ENCODE results near the gene C1R.
"Not testable (repeated sequence)": the region's sequence is repeated elsewhere in the genome, so short reads cannot be mapped to it uniquely, and the experiment has no call there.

The C1R gene

DNA sequence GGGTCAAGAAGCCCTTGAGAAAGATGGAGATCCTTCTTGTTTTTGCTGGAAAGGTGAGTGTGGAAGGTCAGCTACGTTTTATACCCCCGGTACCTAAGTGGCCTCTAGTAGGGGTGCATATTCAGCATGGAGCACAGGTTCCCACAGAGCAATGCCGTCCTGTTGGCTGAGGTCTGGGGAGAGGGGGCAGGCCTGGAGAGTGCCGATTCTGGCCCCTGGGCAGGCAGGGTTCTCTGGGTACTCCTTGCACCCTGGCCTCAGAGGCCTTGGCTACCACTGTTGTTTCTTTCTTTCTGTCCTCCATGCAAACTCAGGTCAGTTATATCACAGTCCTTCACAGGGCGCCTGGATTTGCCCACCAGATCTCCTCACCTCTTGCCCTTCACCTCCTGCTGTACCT lies 27.9 kb upstream of the C1R start:
- no peak for DNase-seq (ENCODE audit: low read depth)

- DNase-seq (ENCODE audit: low read depth), result no peak
These were observed 26.6 kb upstream of the C1R start for GRCh38 chr12:7118881-7119280.

GRCh38 chr12:7117670-7118069 lies 25.4 kb upstream of the C1R start:
- no peak for DNase-seq (ENCODE audit: low read depth)

GRCh38 chr12:7116916-7117315 lies 24.7 kb upstream of the C1R start:
- DNase-seq (ENCODE audit: low read depth), result no peak

GRCh38 chr12:7116196-7116595 lies 24.0 kb upstream of the C1R start:
- DNase-seq (ENCODE audit: low read depth), result no peak

GRCh38 chr12:7114851-7115250 lies 22.6 kb upstream of the C1R start:
- no peak for DNase-seq (ENCODE audit: low read depth)

- no peak for DNase-seq (ENCODE audit: low read depth)
These were observed 21.8 kb upstream of the C1R start for GRCh38 chr12:7114008-7114407.

DNA sequence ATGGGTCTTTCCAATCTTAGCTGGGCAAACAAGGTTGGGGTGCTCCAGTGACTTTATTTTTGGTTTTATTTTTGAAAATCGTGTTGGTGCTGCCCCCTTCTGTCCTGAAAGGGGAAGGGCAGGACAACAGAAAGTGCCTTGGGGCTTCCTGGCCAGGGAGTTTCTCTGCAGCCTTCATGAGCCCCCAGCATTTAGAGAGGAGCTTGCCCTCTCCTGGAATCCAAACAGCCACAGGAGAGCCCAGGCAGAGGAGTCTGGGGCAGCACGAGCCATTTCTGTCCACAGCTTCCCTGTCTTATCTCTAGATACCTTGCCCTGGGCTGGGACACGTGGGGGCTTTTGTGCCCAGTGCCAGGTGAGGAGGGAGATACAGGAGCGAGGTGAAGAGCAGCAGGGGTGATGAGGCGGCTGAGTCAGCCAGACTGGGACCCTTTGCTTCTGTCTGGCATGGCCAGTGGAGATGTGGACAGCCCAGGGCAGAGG lies 21.2 kb upstream of the C1R start:
- peak; percentile 13 for DNase-seq (ENCODE audit: low read depth)

DNA sequence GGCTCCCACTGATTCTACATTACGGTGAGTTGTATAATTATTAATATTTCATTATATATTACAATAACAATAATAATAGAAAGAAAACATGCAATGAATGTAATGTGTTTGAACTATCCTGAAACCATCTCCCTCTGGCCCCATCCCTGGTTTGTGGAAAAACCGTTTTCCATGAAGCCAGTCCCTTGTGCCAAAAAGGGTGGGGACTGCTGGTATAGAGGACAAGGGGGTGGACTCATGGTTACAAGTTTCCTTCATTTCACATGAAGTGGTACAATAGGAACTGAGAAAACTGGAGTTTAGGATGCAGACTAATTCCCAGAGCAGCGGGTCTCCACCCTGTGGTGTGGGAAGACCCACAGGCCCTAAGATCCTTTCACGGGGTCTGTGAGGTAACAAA lies 19.8 kb upstream of the C1R start:
- DNase-seq (ENCODE audit: low read depth), result no peak

DNA sequence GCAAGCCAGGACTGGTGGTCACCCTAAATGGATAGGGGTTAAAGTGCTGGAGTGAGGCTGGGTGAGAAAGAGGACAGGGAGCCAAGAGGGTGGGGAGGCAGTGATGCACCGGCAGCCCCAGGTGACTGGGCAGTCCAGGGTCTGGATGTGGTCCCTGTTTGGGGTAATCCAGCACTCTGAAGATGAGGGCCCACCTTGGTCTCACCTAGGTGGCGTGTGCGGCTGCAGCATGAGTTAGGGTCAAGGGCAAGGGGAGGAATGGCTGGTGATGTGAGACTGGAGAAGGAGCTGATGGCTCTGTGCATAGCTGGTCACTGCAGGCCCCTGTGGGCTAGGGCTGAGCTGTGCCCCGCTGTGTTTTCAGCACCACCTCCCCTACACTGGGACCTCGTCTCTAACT lies 18.4 kb upstream of the C1R start:
- DNase-seq (ENCODE audit: low read depth), result no peak

GRCh38 chr12:7109572-7109920 lies 17.3 kb upstream of the C1R start:
- DNase-seq (ENCODE audit: low read depth), result no peak

DNA sequence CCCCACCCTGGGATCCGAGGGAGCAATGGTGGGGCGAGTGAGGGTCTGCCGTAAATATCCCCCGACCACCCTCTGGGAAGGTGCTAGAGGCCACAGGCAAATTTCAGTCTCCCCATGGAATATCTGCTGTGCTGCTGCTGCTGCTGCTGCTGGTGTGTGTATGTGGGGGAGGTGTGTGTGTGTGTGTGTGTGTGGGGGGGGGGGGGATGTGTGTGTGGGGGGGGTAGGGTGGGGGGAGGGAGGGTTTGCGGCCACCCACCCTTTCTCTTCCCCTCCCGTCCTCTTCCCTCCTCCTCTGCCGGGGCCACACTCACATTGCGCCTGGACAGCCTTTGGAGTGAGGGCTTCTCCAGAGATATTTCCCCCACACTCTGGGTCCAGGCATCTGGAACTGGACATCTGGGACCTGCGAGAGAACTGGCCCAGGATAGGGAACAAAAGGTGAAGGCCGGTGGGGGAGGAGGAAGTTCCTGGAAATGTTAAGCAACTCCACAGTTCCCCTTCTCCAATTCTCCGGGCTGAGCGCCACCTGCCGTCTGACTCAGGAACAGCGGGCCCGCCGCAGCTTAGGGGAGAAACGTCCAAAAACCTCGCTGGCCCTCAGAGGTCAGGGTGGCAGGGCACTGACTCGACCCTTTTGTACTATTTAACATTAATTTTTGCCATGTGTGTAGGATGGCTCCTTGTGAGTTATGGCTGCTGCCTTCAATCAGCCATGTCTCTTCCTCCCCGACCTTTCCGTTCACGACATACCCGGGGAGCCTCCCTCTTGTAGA lies 16.7 kb upstream of the C1R start, which contains the start of gene C1RL:
TSS of gene C1RL (minus strand) at position 419 of the 776 bp plus-strand sequence. CDS start at position 385, 34 bp downstream.
- peak; percentile 69 for DNase-seq (ENCODE audit: low read depth)

DNA sequence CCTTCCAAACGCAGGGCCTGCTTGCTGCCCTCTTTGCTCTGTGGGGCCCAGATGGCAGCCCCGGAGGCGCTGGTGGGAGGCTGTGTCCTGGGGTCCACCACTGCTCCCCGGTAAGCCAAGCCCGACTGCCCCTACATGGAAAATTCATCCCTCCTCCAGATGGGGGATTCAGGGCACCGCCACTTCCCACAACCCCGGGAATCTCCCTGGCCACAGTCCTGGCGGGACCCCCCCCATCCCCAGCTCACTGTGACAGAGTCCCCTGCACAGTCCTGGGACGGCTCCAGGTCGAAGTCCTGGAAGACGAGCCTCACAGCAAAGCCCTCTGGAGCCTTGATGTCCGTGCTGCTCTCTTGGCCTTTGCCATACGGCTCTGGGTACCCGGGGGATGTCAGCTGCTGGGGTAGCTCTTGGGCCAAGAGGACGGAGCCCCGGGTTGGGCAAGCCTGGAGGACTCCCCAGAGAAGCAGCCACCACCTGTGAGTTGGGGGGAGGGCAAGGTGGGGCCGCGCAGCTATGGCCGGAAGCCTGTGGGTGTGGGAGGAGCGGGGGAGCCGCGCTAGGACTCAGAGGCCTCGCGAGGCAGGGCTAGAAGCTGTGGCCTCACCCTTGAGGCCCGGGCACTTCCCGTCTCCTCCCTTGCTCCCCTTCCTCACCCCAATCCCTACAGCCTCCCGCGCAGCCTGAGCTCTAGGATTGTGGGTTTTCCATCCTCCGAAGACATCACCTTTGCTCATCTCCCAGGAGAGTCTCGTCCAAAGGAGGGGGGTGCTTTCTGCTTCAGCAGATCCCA lies 16.0 kb upstream of the C1R start:
- DNase-seq (ENCODE audit: low read depth), result peak; percentile 41

- DNase-seq (ENCODE audit: low read depth), result no peak
These were observed 15.4 kb upstream of the C1R start for GRCh38 chr12:7107636-7108002.

DNA sequence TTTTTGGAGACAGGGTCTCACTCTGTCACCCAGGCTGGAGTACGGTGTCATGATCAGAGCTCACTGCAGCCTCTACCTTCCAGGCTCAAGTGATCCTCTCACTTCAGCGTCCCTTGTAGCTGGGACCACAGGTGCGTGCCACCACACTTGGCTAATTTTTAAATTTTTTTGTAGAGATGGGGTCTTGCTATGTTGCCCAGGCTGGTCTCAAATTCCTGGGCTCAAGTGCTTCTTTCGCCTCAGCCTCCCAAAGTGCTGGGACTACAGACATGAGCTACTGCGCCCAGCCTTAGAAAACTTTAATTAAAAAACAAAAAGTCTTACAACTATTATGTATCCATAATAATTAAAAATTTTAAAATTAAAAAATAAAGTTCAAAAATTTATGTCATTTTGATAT lies 14.9 kb upstream of the C1R start:
- not testable (repeated sequence) for DNase-seq (ENCODE audit: low read depth)

DNA sequence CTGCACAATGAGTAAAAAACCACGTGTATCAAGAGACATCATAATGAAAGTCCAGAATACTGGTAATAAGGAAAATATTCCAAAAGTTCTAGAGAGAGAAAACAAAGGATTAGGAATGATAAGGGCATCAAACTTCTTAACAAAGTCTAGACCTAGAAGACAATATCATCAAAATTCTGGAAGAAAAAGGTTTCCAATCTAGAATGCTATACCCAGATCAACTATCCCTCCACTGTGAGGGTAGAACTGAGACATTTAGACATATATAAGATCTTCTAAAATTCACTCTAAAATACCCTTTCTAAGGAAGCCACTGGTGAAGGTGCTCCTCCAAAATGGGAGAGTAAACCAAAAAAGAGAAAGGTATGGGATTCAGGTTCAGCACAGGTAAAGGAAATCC lies 13.8 kb upstream of the C1R start:
- DNase-seq (ENCODE audit: low read depth), result no peak

- no peak for DNase-seq (ENCODE audit: low read depth)
These were observed 11.8 kb upstream of the C1R start for GRCh38 chr12:7103837-7104584.

GRCh38 chr12:7102582-7102981 lies 10.3 kb upstream of the C1R start:
- DNase-seq (ENCODE audit: low read depth), result no peak

DNA sequence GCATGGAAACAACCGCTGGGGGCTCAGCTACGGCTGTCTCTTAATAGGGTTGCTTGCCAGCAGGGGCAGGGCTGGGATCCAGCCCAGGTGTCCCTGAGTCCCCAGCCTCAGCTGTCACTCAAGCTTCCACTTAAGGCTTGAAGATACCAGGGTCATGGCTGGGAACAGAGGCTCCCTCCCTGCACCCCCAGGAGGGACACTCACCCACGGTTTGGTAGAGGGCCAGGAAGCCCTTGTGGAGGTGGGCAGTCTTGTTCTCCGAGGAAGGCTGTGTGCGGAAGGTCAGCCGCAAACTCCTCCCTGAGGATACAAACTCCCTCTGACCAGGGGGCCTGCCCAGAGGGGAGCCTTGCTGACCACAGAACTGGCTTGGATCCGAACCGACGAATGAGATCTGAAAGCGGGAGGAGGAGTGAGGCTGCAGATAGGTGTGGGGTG lies 9.5 kb upstream of the C1R start:
- no peak for DNase-seq (ENCODE audit: low read depth)

DNA sequence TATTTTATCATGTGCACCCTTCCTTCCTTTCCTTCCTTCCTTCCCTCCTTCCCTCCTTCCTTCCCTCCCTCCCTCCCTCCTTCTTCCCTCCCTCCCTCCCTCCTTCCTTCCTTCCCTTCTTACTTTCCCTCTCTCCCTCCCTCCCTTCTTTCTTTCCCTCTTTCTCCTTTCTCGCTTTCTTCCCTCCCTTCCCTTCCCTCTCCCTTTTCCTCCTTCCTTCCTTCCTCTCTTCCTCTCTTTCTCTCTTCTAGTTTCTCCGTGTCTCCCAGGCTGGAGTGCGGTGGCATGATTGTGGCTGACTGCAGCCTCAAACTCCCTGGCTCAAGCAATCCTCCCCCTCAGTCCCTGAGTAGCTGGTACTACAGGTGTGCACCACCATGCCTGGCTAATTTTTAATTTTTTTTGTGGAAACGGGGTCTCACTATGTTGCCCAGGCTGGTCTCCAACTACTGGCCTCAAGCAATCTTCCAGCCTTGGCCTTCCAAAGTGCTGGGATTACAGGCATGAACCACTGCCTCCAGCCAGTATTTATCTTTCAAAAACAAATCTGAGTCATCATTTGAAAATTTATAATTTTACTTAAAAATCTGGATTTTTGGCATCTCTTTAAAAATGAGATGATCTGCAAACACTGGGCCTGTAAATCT lies 8.9 kb upstream of the C1R start:
- DNase-seq (ENCODE audit: low read depth), result no peak

- DNase-seq (ENCODE audit: low read depth), result no peak
These were observed 8.0 kb upstream of the C1R start for GRCh38 chr12:7100239-7100638.
